HCT116 (cell line): ENCODE measurements around the gene SH3GL1.

Experiments
- CEBPB ChIP-seq: IDR thresholded peaks from 2 replicates; pipeline ENCODE4 v1.6.1; 2012; ENCODE audit warnings: low read depth
- EZH2 ChIP-seq: fragments of 200-600 bp; sonication (generic); IDR thresholded peaks from 2 replicates; pipeline ENCODE4 v1.6.1; 2017; ENCODE audit warnings: antibody characterized with exemption, mixed run types
- EZH2phosphoT487 ChIP-seq: fragments of 200-600 bp; IDR thresholded peaks from 2 replicates; pipeline ENCODE4 v1.6.1; 2018; ENCODE audit warnings: antibody characterized with exemption, borderline replicate concordance
- JUND ChIP-seq: IDR thresholded peaks from 2 replicates; pipeline ENCODE4 v1.6.1; 2012
- POLR2A ChIP-seq: IDR thresholded peaks from 2 replicates; pipeline ENCODE4 v1.7.0; 2011; ENCODE audit warnings: borderline replicate concordance; ENCODE audit not compliant: insufficient read depth, insufficient read length; ENCODE audit errors: extremely low read depth
- SP1 ChIP-seq: IDR thresholded peaks from 2 replicates; pipeline ENCODE4 v1.6.1; 2012; ENCODE audit warnings: low read depth
- YY1 ChIP-seq: IDR thresholded peaks from 2 replicates; pipeline ENCODE4 v1.6.1; 2011; ENCODE audit warnings: low read length, low read depth, moderate library complexity, mild to moderate bottlenecking; ENCODE audit not compliant: insufficient replicate concordance; ENCODE audit errors: extremely low read depth
- ZNF274 ChIP-seq: fragments of 200-500 bp; sonication (Bioruptor generic); IDR thresholded peaks from 2 replicates; pipeline ENCODE4 v1.6.1; 2014; ENCODE audit warnings: mild to moderate bottlenecking, low read depth, low read length, inconsistent platforms
- TF ChIP-seq, protein P1 (sequence below), 3 experiments: fragments of 200-600 bp in 1 of 3; sonication (generic) in 1 of 3; IDR thresholded peaks in 2 of 3; conservative IDR thresholded peaks in 1 of 3; 2 replicates each; pipeline ENCODE4 v1.5.1; 2012 to 2017; ENCODE audit warnings: low read depth in 2 of 3, low read length in 2 of 3, antibody characterized with exemption in 1 of 3, borderline replicate concordance in 1 of 3, control low read depth in 1 of 3, mild to moderate bottlenecking in 1 of 3, mixed read lengths in 1 of 3, mixed run types in 1 of 3, moderate library complexity in 1 of 3; ENCODE audit not compliant: insufficient read depth in 1 of 3

DNA sequence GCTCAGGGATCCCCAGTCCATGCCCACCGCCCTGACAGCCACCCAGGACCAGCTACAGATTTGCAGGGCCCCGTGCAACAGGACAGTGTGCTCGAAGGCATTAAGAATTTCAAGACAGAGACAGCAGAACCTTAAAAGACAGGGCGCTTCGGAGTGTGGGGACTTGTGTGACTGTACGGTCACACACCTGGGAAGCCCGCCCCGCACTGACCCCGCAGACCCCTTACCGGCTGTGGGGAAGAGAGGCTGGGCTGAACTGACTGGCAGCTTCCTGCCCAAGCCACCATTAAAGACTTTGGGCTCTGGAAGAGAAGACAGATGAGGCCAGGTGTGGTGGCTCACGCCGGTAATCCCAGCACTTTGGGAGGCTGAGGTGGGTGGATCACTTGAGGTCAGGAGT lies 76.1 kb downstream of the SH3GL1 start:
- TF ChIP-seq, protein P1, sequence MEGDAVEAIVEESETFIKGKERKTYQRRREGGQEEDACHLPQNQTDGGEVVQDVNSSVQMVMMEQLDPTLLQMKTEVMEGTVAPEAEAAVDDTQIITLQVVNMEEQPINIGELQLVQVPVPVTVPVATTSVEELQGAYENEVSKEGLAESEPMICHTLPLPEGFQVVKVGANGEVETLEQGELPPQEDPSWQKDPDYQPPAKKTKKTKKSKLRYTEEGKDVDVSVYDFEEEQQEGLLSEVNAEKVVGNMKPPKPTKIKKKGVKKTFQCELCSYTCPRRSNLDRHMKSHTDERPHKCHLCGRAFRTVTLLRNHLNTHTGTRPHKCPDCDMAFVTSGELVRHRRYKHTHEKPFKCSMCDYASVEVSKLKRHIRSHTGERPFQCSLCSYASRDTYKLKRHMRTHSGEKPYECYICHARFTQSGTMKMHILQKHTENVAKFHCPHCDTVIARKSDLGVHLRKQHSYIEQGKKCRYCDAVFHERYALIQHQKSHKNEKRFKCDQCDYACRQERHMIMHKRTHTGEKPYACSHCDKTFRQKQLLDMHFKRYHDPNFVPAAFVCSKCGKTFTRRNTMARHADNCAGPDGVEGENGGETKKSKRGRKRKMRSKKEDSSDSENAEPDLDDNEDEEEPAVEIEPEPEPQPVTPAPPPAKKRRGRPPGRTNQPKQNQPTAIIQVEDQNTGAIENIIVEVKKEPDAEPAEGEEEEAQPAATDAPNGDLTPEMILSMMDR (IDR thresholded peaks at IDR 0.05 in 2 of 3, conservative IDR thresholded peaks at IDR 0.05 in 1 of 3; ENCODE audit: borderline replicate concordance in 1 of 3, insufficient read depth in 1 of 3, low read depth in 2 of 3, low read length in 2 of 3) = no peak
- TF ChIP-seq SP1 (no peak), EZH2 (no peak), POLR2A (no peak), CEBPB (no peak), YY1 (no peak), EZH2phosphoT487 (no peak), ZNF274 (no peak), JUND (no peak)
